HG03342 (cell line): ENCODE data around the gene FAM53A.

ENCODE experiments used
- ATAC-seq: cut with Tn5 transposase; IDR thresholded peaks from one replicate; pipeline ENCODE4 v1.9.1; 2021; ENCODE audit warnings: mild to moderate bottlenecking, moderate library complexity; ENCODE audit not compliant: unreplicated experiment

FAM53A gene

GRCh38 chr4:1683736-1684505, at the start of gene FAM53A:
FAM53A (minus strand) TSS chr4:1684313; CDS start chr4:1668741, 15,572 bp downstream.
- ATAC-seq, result peak; percentile 84

GRCh38 chr4:1732911-1733310, 48.8 kb upstream of the FAM53A start:
- no peak for ATAC-seq

GRCh38 chr4:1731180-1731579, 47.1 kb upstream of the FAM53A start:
- no peak for ATAC-seq

GRCh38 chr4:1730532-1731135, 46.5 kb upstream of the FAM53A start:
- ATAC-seq, result no peak

- no peak for ATAC-seq
These were observed 44.2 kb upstream of the FAM53A start for GRCh38 chr4:1728061-1728980.

- ATAC-seq, result no peak
These were observed 43.3 kb upstream of the FAM53A start for GRCh38 chr4:1727117-1728031.

- no peak for ATAC-seq
These were observed 42.2 kb upstream of the FAM53A start for GRCh38 chr4:1726146-1726934.

GRCh38 chr4:1725521-1725920, 41.4 kb upstream of the FAM53A start:
- ATAC-seq, result no peak

GRCh38 chr4:1723131-1723801, 39.2 kb upstream of the FAM53A start:
- ATAC-seq, result no peak

- no peak for ATAC-seq
These were observed 38.5 kb upstream of the FAM53A start for GRCh38 chr4:1722551-1723118.

GRCh38 chr4:1721666-1722550, 37.8 kb upstream of the FAM53A start:
- no peak for ATAC-seq

GRCh38 chr4:1721003-1721665, 37.0 kb upstream of the FAM53A start, which contains the start of the genes TACC3 and TMEM129:
TACC3 (plus strand) TSS chr4:1721521; CDS start chr4:1723422, 1,901 bp downstream.
TMEM129 (minus strand) TSS chr4:1721323; CDS start chr4:1720837, 486 bp downstream.
- ATAC-seq, result peak; percentile 71

- peak; percentile 9 for ATAC-seq
These were observed 36.3 kb upstream of the FAM53A start for GRCh38 chr4:1720163-1720983.

GRCh38 chr4:1718095-1718850, 34.2 kb upstream of the FAM53A start:
- ATAC-seq, result no peak
